Hepatocyte (in vitro differentiated cells): Measurements from ENCODE around the gene ZNF423. TPM values are rescaled to one million over a fixed set of nuclear protein-coding genes. Genes with fewer than 3 reads are reported as not detected.

Experiments
- DNase-seq: peaks from one replicate; pipeline ENCODE4 v3.0.0-alpha.2; 2016; ENCODE audit warnings: low spot score
- H2AFZ ChIP-seq: fragments of 200-600 bp; sonication (generic); 2 replicates; pipeline ENCODE4 v1.6.0; 2016; ENCODE audit warnings: antibody characterized with exemption, mild to moderate bottlenecking
- H3K27ac ChIP-seq: fragments of 200-600 bp; sonication (generic); 2 replicates; pipeline ENCODE4 v1.5.1; 2016; ENCODE audit warnings: mild to moderate bottlenecking
- H3K27me3 ChIP-seq: fragments of 200-600 bp; sonication (generic); 2 replicates; pipeline ENCODE4 v1.6.1; 2016
- H3K36me3 ChIP-seq: fragments of 200-600 bp; sonication (generic); replicated peaks from 2 replicates; pipeline ENCODE4 v1.5.1; 2016; ENCODE audit warnings: low read depth; ENCODE audit not compliant: insufficient read depth
- H3K4me1 ChIP-seq: fragments of 200-600 bp; sonication (generic); 2 replicates; pipeline ENCODE4 v1.5.1; 2016; ENCODE audit warnings: mild to moderate bottlenecking, moderate library complexity; ENCODE audit not compliant: insufficient read depth
- H3K4me2 ChIP-seq: fragments of 200-600 bp; sonication (generic); 2 replicates; pipeline ENCODE4 v1.6.0; 2016
- H3K4me3 ChIP-seq: fragments of 200-600 bp; sonication (generic); 2 replicates; pipeline ENCODE4 v1.5.1; 2016; ENCODE audit warnings: mild to moderate bottlenecking
- H3K79me2 ChIP-seq: fragments of 200-600 bp; sonication (generic); 2 replicates; pipeline ENCODE4 v1.6.0; 2017; ENCODE audit warnings: mild to moderate bottlenecking
- H3K9me2 ChIP-seq: fragments of 200-600 bp; sonication (generic); replicated peaks from 2 replicates; pipeline ENCODE4 v1.6.0; 2017; ENCODE audit warnings: mild to moderate bottlenecking; ENCODE audit not compliant: insufficient read depth
- H3K9me3 ChIP-seq: fragments of 200-600 bp; sonication (generic); 2 replicates; pipeline ENCODE4 v1.5.1; 2016; ENCODE audit warnings: low read depth, mild to moderate bottlenecking
- H4K20me1 ChIP-seq: fragments of 200-600 bp; sonication (generic); 2 replicates; pipeline ENCODE4 v1.6.0; 2016; ENCODE audit warnings: mild to moderate bottlenecking; ENCODE audit not compliant: insufficient read depth, poor library complexity, severe bottlenecking
- EZH2 ChIP-seq: fragments of 200-600 bp; sonication (generic); IDR thresholded peaks from 2 replicates; pipeline ENCODE4 v1.6.1; 2016; ENCODE audit warnings: antibody characterized with exemption, mild to moderate bottlenecking, borderline replicate concordance
- EZH2phosphoT487 ChIP-seq: fragments of 200-600 bp; sonication (generic); IDR thresholded peaks from one replicate; pipeline ENCODE4 v1.6.1; 2018; ENCODE audit warnings: antibody characterized with exemption, mild to moderate bottlenecking, low read depth, moderate library complexity; ENCODE audit not compliant: unreplicated experiment, severe bottlenecking
- WGBS: methylation state at CpG from one replicate; pipeline ENCODE4 v1.1.6; 2016; ENCODE audit warnings: low lambda C conversion rate; ENCODE audit errors: missing lambda C conversion rate; 5-methylcytosine and 5-hydroxymethylcytosine counted together
- polyA plus RNA-seq: library from polyadenylated mRNA; unstranded; fragments of >200 nt; fragmentation: Nextera tagmentation; extraction: Ambion mirVana; gene quantifications from 2 replicates; pipeline ENCODE4 v1.2.1, GENCODE V29; 2016
- total RNA-seq: library from RNA; depleted of rRNA; stranded (reverse); fragments of >200 nt; gene quantifications from 2 replicates; pipeline ENCODE4 v1.2.3, GENCODE V29; 2014
- TF ChIP-seq, protein P1 (sequence below): fragments of 200-600 bp; sonication (generic); IDR thresholded peaks from 2 replicates; pipeline ENCODE4 v1.5.1; 2016; ENCODE audit warnings: antibody characterized with exemption, mild to moderate bottlenecking; ENCODE audit not compliant: poor library complexity

ZNF423 gene
- total and polyA plus RNA-seq, 2 experiments from 2014 or later = 9.6 to 11.8 TPM

GRCh38 chr16:49700251-49701064 lies 155.5 kb downstream of the ZNF423 start:
- no peaks in the 10 kb centered on the region for H3K36me3 ChIP-seq
- no peak for TF ChIP-seq EZH2
- TF ChIP-seq, protein P1, sequence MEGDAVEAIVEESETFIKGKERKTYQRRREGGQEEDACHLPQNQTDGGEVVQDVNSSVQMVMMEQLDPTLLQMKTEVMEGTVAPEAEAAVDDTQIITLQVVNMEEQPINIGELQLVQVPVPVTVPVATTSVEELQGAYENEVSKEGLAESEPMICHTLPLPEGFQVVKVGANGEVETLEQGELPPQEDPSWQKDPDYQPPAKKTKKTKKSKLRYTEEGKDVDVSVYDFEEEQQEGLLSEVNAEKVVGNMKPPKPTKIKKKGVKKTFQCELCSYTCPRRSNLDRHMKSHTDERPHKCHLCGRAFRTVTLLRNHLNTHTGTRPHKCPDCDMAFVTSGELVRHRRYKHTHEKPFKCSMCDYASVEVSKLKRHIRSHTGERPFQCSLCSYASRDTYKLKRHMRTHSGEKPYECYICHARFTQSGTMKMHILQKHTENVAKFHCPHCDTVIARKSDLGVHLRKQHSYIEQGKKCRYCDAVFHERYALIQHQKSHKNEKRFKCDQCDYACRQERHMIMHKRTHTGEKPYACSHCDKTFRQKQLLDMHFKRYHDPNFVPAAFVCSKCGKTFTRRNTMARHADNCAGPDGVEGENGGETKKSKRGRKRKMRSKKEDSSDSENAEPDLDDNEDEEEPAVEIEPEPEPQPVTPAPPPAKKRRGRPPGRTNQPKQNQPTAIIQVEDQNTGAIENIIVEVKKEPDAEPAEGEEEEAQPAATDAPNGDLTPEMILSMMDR = no peak
- peak; percentile 37 for DNase-seq
- 57% methylated on average over 10 of the region's 10 CpGs for WGBS
- H3K79me2 ChIP-seq = no peaks in the 10 kb centered on the region
- no peaks in the 10 kb centered on the region for H3K27me3 ChIP-seq
- no peak overlapping the region for H3K4me3 ChIP-seq
- no peaks in the 10 kb centered on the region for H3K9me3 ChIP-seq
- H3K4me1 ChIP-seq = peaks cover 72% of the 10 kb centered on the region
- no peaks in the 10 kb centered on the region for H4K20me1 ChIP-seq
- peak overlapping the region; percentile 90 for H3K27ac ChIP-seq
- H3K4me2 ChIP-seq = peak overlapping the region; percentile 60
- no peak overlapping the region for H2AFZ ChIP-seq
- no peaks in the 10 kb centered on the region for H3K9me2 ChIP-seq

DNA sequence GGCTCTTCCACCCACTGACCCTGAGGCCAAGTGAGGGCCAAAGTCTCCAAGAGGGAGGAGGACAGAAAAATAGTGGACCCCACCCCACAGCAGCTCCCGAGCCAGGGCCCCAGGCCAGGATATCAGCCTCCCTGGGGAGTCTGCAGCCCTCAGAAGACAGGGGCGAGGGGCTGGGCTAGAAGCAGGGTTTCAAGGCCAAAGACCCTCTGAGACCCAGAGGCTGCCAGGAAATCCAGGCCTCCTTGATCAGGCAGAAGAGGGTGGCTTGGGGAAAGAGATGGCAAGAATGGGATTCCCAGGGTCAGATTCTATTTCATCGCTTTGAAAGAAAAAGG lies 156.1 kb downstream of the ZNF423 start:
- 75% methylated on average over 3 of the region's 3 CpGs for WGBS
- Histone ChIP-seq H3K27ac (peak overlapping the region; percentile 90), H2AFZ (no peak overlapping the region), H4K20me1 (no peaks in the 10 kb centered on the region), H3K79me2 (no peaks in the 10 kb centered on the region), H3K4me1 (peaks cover 72% of the 10 kb centered on the region), H3K36me3 (no peaks in the 10 kb centered on the region), H3K4me2 (peak overlapping the region; percentile 60), H3K27me3 (no peaks in the 10 kb centered on the region), H3K9me3 (no peaks in the 10 kb centered on the region), H3K4me3 (no peak overlapping the region), H3K9me2 (no peaks in the 10 kb centered on the region)
- TF ChIP-seq, protein P1 = no peak
- TF ChIP-seq EZH2phosphoT487 = no peak
- TF ChIP-seq EZH2 = no peak
- no peak for DNase-seq

GRCh38 chr16:49698931-49699840 lies 156.7 kb downstream of the ZNF423 start:
- Histone ChIP-seq H3K4me3 (no peak overlapping the region), H3K4me1 (peaks cover 72% of the 10 kb centered on the region), H3K27ac (peak overlapping the region; percentile 90), H3K27me3 (no peaks in the 10 kb centered on the region), H3K79me2 (no peaks in the 10 kb centered on the region), H3K36me3 (no peaks in the 10 kb centered on the region), H3K4me2 (peak overlapping the region; percentile 60), H3K9me2 (no peaks in the 10 kb centered on the region), H3K9me3 (no peaks in the 10 kb centered on the region), H2AFZ (no peak overlapping the region), H4K20me1 (no peaks in the 10 kb centered on the region)
- TF ChIP-seq, protein P1 = no peak
- TF ChIP-seq EZH2 = no peak
- TF ChIP-seq EZH2phosphoT487 = no peak
- 51% methylated on average over 18 of the region's 18 CpGs for WGBS
- no peak for DNase-seq
